ENCODE results near the gene SFXN5. TPM values are rescaled to one million over a fixed set of nuclear protein-coding genes. Genes with fewer than 3 reads are reported as not detected.

The SFXN5 gene
- total RNA-seq, 1 experiment from 2014 or later, result 25.9 TPM

- DNase-seq (ENCODE audit: low spot score) (no peak), ATAC-seq (no peak)
- no peaks in the 10 kb centered on the region for H3K9me3 Mint-ChIP-seq
- H3K27ac Mint-ChIP-seq, result no peak overlapping the region
- TF ChIP-seq RORB (CRISPR knock-in tag; IDR thresholded peaks at IDR 0.05), result no peak
- no peak for TF ChIP-seq FOXP1 (CRISPR knock-in tag; IDR thresholded peaks at IDR 0.05; ENCODE audit: borderline replicate concordance)
- TF ChIP-seq ELF4 (CRISPR knock-in tag; IDR thresholded peaks at IDR 0.05; ENCODE audit: low read depth), result no peak
- no peak for TF ChIP-seq ZNF396 (CRISPR knock-in tag; IDR thresholded peaks at IDR 0.05; ENCODE audit: borderline replicate concordance)
- no peak for TF ChIP-seq SMAD3 (CRISPR knock-in tag; IDR thresholded peaks at IDR 0.05; ENCODE audit: borderline replicate concordance)
- CTCF ChIA-PET, result interaction anchor here (1.2 to 1.9 kb wide), 3 partner anchors 40 to 145 kb away, joined by 3 to 6 read pairs (median 3); no protein-coding TSS in a partner anchor
- H3K4me3 Mint-ChIP-seq, result no peak overlapping the region
- H3K27me3 Mint-ChIP-seq (ENCODE audit: low read depth), result no peaks in the 10 kb centered on the region
- no peaks in the 10 kb centered on the region for H3K36me3 Mint-ChIP-seq
- POLR2A ChIA-PET, result no interaction called here
- H3K4me1 Mint-ChIP-seq, result peaks cover 19% of the 10 kb centered on the region
Measured at GRCh38 chr2:73032702-73033097, 38.8 kb downstream of the SFXN5 start.

- no peak for ATAC-seq
Measured at GRCh38 chr2:73031725-73032701, 39.5 kb downstream of the SFXN5 start.

GRCh38 chr2:73031095-73031678, 40.3 kb downstream of the SFXN5 start:
- H3K36me3 Mint-ChIP-seq, result no peaks in the 10 kb centered on the region
- no peak overlapping the region for H3K4me3 Mint-ChIP-seq
- no peaks in the 10 kb centered on the region for H3K27me3 Mint-ChIP-seq (ENCODE audit: low read depth)
- no peak overlapping the region for H3K27ac Mint-ChIP-seq
- DNase-seq (ENCODE audit: low spot score), result no peak
- ChIA-PET POLR2A (interaction anchor here (1.4 kb wide), 1 partner anchor 40 kb away, joined by 3 read pairs; no protein-coding TSS in a partner anchor), CTCF (interaction anchor here (1.2 to 1.9 kb wide), 4 partner anchors 39 to 146 kb away, joined by 3 to 6 read pairs (median 3); partner anchors contain the start of gene SFXN5)
- peaks cover 13% of the 10 kb centered on the region for H3K4me1 Mint-ChIP-seq
- no peaks in the 10 kb centered on the region for H3K9me3 Mint-ChIP-seq
- no peak for ATAC-seq
- no peak for TF ChIP-seq NR2C2 (CRISPR knock-in tag; IDR thresholded peaks at IDR 0.05)
- no peak for TF ChIP-seq FOXK1 (CRISPR knock-in tag; IDR thresholded peaks at IDR 0.05)
- no peak for TF ChIP-seq ZMAT4 (CRISPR knock-in tag; IDR thresholded peaks at IDR 0.05)
- TF ChIP-seq SMAD4 (CRISPR knock-in tag; IDR thresholded peaks at IDR 0.05), result no peak
- no peak for TF ChIP-seq ZNF425 (CRISPR knock-in tag; conservative IDR thresholded peaks at IDR 0.05)
- no peak for TF ChIP-seq ZNF532 (CRISPR knock-in tag; IDR thresholded peaks at IDR 0.05; ENCODE audit: borderline replicate concordance)
- no peak for TF ChIP-seq ATF1 (CRISPR knock-in tag; IDR thresholded peaks at IDR 0.05)
- no peak for TF ChIP-seq OVOL2 (CRISPR knock-in tag; IDR thresholded peaks at IDR 0.05; ENCODE audit: borderline replicate concordance)
- TF ChIP-seq ZNF396 (CRISPR knock-in tag; IDR thresholded peaks at IDR 0.05; ENCODE audit: borderline replicate concordance), result no peak
- no peak for TF ChIP-seq MAX (CRISPR knock-in tag; IDR thresholded peaks at IDR 0.05)
- no peak for TF ChIP-seq ZNF121 (CRISPR knock-in tag; IDR thresholded peaks at IDR 0.05)
- TF ChIP-seq SMAD3 (CRISPR knock-in tag; IDR thresholded peaks at IDR 0.05; ENCODE audit: borderline replicate concordance), result no peak
- TF ChIP-seq MLX (CRISPR knock-in tag; IDR thresholded peaks at IDR 0.05), result no peak

More at GRCh38 chr2:73031725-73032701, 39.5 kb downstream of the SFXN5 start:
- H3K4me1 Mint-ChIP-seq, result peaks cover 18% of the 10 kb centered on the region
- no peaks in the 10 kb centered on the region for H3K9me3 Mint-ChIP-seq
- DNase-seq (ENCODE audit: low spot score), result no peak
- TF ChIP-seq ATF2 (CRISPR knock-in tag; IDR thresholded peaks at IDR 0.05; ENCODE audit: borderline replicate concordance, low read depth) (no peak), GABPB1 (CRISPR knock-in tag; IDR thresholded peaks at IDR 0.05) (peak; percentile 80), SP1 (CRISPR knock-in tag; conservative IDR thresholded peaks at IDR 0.05) (no peak)
- POLR2A ChIA-PET, result interaction anchor here (1.4 kb wide), 1 partner anchor 39 kb away, joined by 3 read pairs; no protein-coding TSS in a partner anchor
- H3K27ac Mint-ChIP-seq, result no peak overlapping the region
- no peak overlapping the region for H3K4me3 Mint-ChIP-seq
- H3K36me3 Mint-ChIP-seq, result no peaks in the 10 kb centered on the region
- no peaks in the 10 kb centered on the region for H3K27me3 Mint-ChIP-seq (ENCODE audit: low read depth)
- CTCF ChIA-PET, result interaction anchor here (1.2 to 1.9 kb wide), 4 partner anchors 39 to 145 kb away, joined by 3 to 6 read pairs (median 3); partner anchors contain the start of gene SFXN5
